NCI-H2196 (cell line): ENCODE measurements around the gene GPR89B.
"Not testable (repeated sequence)": the region's sequence is repeated elsewhere in the genome, so short reads cannot be mapped to it uniquely, and the experiment has no call there.

Experiments used
- DNase-seq: peaks from one replicate; lab custom pipeline; 2025; ENCODE audit not compliant: unreplicated experiment; lab: John Stamatoyannopoulos, UW

Gene GPR89B

DNA sequence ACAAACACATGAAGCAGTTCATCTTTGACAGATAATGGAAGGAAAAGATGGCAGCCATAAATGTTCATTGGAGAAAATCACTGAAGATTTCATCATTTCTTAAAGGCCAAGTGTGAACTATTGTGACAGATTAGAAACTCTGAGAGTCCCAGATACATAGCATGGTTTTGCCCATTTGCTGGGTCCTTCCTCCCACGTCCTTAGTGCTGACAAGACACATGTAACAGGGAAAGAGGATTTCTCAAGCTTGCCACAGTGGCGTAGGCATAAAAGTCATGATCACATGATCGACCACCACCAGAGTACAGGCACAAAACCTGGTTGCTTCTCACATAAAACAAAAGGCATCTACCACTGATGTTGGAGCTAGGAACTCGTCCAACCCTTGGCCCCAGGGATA lies 98.8 kb downstream of the GPR89B start:
- DNase-seq: not testable (repeated sequence)

DNA sequence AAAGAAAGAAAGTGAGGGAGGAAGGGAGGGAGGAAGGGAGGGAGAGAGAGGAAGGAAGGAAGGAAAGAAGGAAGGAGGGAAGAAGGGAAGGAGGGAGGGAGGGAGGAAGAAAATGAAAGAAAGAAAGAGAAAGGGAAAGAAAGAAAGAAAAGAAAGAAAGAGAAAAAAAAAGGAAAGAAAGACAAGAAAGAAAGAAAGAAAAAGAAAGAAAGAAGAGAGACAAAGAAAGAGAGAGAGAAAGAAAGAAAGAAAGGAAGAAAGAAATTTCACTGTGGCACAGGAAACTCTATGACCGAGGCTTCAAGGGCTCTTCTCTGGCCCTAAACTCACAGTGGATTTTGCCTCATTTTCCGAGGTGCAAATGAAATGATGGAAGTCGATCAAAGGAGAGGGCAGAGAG lies 104.0 kb downstream of the GPR89B start:
- not testable (repeated sequence) for DNase-seq

- DNase-seq: not testable (repeated sequence)
Measured at GRCh38 chr1:148032690-148033089, 104.5 kb downstream of the GPR89B start.

- not testable (repeated sequence) for DNase-seq
Measured at GRCh38 chr1:148033147-148033546, 104.9 kb downstream of the GPR89B start.

DNA sequence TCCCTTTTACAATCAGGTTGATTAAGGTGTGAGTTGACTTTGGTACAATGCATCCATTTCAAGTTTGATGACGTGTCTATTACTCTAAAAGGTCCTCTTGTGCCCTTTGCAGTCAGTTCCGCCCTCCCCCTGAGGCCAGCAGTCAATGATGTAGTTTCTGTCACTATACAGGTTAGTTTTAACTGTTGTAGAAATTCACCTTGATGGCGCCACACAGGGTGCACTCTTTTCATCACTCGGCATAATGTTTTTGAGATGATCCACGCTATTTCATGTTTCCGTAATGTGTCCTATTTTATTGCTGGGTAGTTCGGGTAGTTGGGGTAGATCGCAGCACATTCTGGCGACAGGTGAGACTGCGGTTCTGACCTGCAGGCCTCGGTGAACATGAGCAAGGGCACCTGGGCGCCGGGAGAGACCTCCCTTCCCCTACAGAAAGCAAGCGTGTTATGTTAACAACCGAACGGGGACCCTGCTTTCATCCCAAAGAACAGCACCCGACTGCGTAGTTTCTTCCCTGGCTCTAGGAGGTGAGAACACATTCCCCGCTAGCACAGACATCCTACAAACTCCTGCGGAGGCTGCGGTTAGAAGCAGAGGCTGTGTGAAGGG lies 109.7 kb downstream of the GPR89B start:
- not testable (repeated sequence) for DNase-seq

DNA sequence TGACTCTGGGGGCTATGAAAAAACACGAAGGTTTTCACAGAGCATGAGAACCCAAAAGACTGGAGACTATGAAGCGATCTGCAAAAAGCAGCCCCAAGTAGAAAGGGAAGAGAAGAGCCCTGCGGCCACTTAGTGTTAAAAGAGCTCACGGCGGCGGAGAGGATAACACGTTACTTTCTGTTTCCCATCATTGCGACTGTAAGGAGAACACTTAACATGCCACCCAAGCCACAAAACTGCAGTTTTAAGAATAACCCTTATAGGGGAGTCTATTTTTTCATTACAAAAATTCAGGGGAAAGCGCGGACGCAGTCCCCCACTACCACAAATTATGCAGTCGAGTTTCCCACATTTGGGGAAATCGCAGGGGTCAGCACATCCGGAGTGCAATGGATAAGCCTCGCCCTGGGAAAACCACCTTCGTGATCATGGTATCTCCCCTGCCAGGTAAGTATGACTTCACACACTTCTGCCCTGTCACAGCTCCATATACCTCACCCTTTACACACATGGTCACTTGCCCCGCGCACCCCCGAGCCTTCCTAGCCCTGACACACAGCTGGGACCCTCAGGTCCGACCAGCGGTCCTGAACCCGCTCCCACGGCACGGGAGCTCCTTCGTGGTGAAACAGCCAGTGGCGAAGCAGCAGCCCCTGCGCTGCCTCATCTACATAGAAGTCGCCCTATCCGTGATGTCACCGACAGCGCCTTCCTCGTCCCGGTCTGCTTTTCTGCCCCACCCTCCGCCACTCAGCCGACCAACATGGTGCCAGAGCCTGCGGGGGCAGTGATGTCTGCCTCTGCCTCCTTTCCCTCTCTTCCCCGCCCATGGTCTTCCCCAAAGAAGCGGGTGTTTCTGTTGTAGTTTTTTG lies 110.5 kb downstream of the GPR89B start:
- DNase-seq: peak; percentile 79
